ENCODE data around the gene ALPG.
"Not testable (repeated sequence)": the region's sequence is repeated elsewhere in the genome, so short reads cannot be mapped to it uniquely, and the experiment has no call there.

DNA sequence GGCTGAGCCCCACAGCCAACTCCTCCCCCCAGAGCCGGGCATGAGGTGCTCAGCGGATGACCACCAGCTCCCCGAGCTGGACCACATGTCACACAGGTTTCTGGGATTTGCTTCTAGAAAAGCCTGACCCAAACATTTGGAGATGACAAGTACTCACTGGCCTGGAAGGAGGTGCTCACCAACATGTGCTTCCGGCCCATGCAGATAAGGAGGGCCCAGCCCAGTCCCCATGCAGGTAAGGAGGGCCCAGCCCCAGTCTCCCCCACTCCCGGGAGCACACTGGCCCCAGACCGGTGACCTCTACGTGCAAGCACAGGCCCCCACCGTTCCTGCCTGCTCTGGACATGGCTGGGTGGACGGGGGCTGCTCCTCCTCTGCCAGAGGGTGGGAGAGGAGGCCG is 35.3 kb downstream of the ALPG start:
- TF ChIP-seq CTCF, POLR2A (IDR thresholded peaks at IDR 0.05): not testable (repeated sequence)
